GM10248 (cell line): ENCODE data around the gene AIFM1.
A peak's percentile ranks its signal among the peaks of the same experiment; 100 is the strongest.

Experiments used
- CTCF ChIA-PET: fragments of 300-600 bp; sonication (Branson Sonifier 250); formaldehyde crosslinking; extraction: SDS; loops from one replicate; lab custom pipeline; 2021; ENCODE audit warnings: antibody characterized with exemption; lab: Yijun Ruan, JAX
- POLR2A ChIA-PET: fragments of 350-650 bp; sonication (Branson Sonifier 250); formaldehyde crosslinking; extraction: SDS; loops from one replicate; lab custom pipeline; 2020; ENCODE audit warnings: antibody characterized with exemption; lab: Yijun Ruan, JAX
- DNase-seq: peaks from one replicate; pipeline ENCODE4 v3.0.0; 2012; ENCODE audit errors: extremely low spot score
- TF ChIP-seq, protein P1 (sequence below): IDR thresholded peaks from 2 replicates; pipeline ENCODE4 v1.5.1; 2012; ENCODE audit warnings: mild to moderate bottlenecking, low read depth; ENCODE audit errors: extremely low read depth, missing control alignments, control extremely low read depth

Gene AIFM1

DNA sequence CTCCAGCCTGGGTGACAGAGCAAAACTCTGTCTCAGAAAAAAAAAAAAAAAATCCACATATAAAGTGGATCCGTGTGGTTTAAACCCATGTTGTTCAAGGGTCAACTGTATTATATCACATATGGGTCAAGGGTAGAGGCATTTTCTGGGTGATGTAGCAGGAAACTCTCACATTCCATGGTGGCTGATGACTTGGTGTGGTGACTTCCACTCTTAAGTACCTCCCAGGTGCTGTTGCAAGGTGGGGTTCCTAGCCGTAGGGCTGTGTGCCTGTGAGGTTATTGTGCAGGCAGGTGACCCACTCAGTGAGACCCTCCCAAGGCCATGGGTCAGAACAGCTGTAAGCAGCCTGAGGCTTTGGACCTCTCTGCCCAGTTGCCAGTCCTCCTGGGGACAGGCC, 72.4 kb downstream of the AIFM1 start:
- ChIA-PET CTCF (interaction anchor here (1.6 kb wide), 1 partner anchor 14 kb away, joined by 5 read pairs; no protein-coding TSS in a partner anchor), POLR2A (no interaction called here)
- TF ChIP-seq, protein P1, sequence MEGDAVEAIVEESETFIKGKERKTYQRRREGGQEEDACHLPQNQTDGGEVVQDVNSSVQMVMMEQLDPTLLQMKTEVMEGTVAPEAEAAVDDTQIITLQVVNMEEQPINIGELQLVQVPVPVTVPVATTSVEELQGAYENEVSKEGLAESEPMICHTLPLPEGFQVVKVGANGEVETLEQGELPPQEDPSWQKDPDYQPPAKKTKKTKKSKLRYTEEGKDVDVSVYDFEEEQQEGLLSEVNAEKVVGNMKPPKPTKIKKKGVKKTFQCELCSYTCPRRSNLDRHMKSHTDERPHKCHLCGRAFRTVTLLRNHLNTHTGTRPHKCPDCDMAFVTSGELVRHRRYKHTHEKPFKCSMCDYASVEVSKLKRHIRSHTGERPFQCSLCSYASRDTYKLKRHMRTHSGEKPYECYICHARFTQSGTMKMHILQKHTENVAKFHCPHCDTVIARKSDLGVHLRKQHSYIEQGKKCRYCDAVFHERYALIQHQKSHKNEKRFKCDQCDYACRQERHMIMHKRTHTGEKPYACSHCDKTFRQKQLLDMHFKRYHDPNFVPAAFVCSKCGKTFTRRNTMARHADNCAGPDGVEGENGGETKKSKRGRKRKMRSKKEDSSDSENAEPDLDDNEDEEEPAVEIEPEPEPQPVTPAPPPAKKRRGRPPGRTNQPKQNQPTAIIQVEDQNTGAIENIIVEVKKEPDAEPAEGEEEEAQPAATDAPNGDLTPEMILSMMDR = no peak
- DNase-seq = no peak

DNA sequence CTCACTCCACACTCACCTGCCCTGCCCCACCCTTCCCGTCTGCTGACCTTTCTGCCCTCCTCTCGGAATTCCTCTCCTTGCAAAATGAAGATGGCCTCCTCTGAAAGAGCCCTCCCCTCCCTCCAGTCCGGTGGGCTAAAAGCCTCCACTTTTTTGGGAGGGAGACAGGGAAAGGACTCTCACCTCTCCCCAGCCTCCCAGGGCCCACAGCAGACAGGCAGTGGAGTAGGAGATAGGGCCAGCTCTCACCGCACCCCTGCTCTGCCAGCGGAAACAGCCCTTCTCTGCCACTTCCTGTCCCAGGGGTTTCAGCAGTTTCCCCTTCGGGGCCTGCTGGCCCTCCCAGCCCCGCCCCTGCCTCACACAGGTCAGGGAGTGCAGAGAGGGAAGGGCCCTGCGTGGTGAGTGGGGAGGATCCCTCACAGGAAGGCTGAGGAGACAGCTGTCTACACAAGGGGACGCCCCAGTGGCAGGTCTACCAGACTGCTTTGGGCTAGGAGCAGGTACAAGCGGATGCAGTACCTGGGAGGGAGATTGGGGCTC, 73.6 kb downstream of the AIFM1 start:
- TF ChIP-seq, protein P1 = peak; percentile 23
- DNase-seq = peak; percentile 88
- CTCF ChIA-PET = interaction anchor here (1.0 to 1.6 kb wide), 2 partner anchors 13 to 27 kb away, joined by 3 to 5 read pairs; no protein-coding TSS in a partner anchor
- POLR2A ChIA-PET = interaction anchor here (0.7 kb wide), 1 partner anchor 27 kb away, joined by 5 read pairs; no protein-coding TSS in a partner anchor

DNA sequence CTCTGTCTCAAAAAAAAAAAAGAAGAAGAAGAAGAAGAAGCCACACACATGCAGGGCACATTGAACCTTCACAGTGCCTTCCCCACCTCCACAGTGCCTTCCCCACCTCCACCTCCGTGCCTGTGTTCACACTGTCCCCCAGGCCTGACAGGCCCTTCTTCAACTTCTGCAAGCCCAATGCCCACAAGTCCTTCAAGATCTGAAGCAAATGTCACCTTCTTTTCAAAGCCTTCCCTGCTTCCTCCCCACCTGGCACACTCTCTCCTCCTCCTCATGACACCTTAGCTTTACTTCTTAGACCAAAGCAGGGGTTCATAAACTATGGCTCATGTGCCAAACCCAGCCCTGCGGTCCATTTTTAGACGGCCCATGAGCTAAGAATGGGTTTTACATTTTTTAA, 75.3 kb downstream of the AIFM1 start:
- TF ChIP-seq, protein P1 = no peak
- ChIA-PET CTCF (interaction anchor here (0.6 kb wide), 1 partner anchor 30 kb away, joined by 3 read pairs; no protein-coding TSS in a partner anchor), POLR2A (no interaction called here)
- no peak for DNase-seq

DNA sequence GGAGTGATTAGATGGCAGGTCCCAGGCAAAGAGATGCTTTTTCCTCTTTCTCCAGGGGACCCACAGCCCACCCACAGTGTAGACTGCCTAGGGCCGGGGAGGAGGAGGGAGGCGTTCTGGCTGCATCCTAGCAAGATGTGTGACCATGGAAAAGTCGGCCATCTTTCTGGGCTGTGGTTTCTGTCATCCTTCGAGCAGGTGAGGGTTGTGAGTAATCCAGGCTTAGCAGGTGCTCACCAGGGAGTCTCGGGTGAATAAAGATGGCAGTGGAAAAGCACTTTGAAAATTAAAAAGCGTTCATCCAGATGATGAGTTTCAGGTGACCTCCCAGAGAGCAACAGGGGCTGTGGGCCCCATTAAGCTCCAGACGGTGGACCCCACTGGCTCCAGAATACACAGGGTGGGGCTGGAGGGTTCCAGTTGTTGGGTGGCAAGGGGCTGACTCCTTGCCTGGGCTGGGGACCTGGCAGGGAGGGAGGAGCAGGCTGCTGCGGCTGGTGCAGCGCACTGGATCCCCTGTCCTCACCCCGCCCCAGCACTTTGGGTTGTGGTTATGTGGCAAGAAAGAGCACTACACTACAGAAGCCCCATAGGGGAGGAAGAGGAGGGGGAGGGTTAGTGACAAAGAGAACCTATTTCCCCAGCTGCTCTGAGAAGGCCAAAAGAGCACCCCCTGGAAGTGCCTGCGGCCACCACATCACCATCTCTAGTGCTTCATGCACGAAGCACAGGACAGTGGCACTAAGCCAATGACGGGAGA, 79.0 kb downstream of the AIFM1 start:
- POLR2A ChIA-PET = no interaction called here

DNA sequence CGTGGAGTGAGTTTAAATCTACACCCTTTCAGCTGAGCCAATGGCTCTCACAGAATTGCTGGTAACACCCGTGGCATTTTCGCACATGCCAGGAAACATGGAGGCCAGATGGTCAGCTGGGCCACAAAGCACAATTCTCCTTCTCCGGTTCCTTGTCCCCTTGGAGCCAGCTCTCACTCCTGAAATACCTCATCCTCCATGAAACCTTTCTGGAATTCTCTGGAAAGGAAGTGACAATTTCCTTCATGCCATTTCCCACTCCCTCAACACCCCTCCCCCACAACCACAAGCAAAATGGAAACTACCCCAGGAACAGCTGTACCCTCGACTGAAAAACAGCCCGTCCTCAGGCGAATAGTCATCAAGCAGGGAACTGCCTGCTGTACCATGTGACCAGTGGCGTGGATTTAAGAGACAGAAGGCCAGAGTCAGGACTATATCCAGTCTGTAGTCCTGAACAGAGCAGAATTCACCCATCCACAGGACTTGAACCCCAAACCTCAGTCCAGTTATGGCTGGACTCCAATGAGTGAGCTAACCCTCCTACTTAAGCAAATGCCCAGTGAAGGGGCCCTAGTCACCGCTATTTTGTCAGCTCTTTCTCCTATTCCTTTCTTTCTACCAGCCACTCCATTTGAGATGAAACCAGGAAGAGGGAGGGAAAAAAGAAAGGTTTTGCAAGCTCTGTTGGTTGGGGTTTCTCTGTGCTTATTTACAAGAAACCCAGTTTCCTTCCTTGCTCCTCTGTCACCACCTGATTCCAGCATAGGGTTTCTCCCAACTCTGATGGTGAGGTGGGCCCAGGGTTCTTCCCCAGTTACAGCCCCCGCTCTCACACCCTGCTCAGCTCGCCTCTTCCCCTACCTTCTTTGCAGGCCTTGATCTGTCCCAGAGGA, 79.8 kb downstream of the AIFM1 start:
- ChIA-PET CTCF (interaction anchor here (1.2 to 2.2 kb wide), 7 partner anchors 18 to 91 kb away, joined by 3 to 9 read pairs (median 3); partner anchors contain the start of gene ELF4), POLR2A (interaction anchor here (1.3 kb wide), 1 partner anchor 23 kb away, joined by 4 read pairs; no protein-coding TSS in a partner anchor)
- DNase-seq = no peak
- TF ChIP-seq, protein P1 = no peak

More for the DNA sequence above, 79.0 kb downstream of the AIFM1 start:
- TF ChIP-seq, protein P1 = no peak
- peak; percentile 54 for DNase-seq
- CTCF ChIA-PET = interaction anchor here (1.0 to 2.2 kb wide), 9 partner anchors 9 to 90 kb away, joined by 3 to 9 read pairs (median 4); partner anchors contain the start of gene ELF4
